OCI-LY7 (cell line): ENCODE results near the gene CBX2. TPM values are rescaled to one million over a fixed set of nuclear protein-coding genes. Genes with fewer than 3 reads are reported as not detected.

Experiments used
- BruUV-seq: library from RNA; stranded (reverse); fragments of 400-500 nt; replicated peaks from 2 replicates; lab custom pipeline; 2021; lab: Mats Ljungman, UMichigan
- CTCF ChIA-PET: fragments of 300-600 bp; sonication (Branson Sonifier 250); formaldehyde crosslinking; loops from one replicate; lab custom pipeline; 2022; ENCODE audit warnings: antibody characterized with exemption; ENCODE audit not compliant: unreplicated experiment; lab: Charles Lee
- POLR2A ChIA-PET: fragments of 300-600 bp; sonication (Branson Sonifier 250); formaldehyde crosslinking; loops from one replicate; lab custom pipeline; 2022; ENCODE audit warnings: antibody characterized with exemption; lab: Charles Lee
- DNase-seq: peaks from one replicate; pipeline ENCODE4 v3.0.0-alpha.2; 2015; ENCODE audit warnings: low spot score
- H2AFZ ChIP-seq: fragments of 200-600 bp; sonication (generic), shearing (Covaris generic); 2 replicates; pipeline ENCODE4 v1.6.1; 2014; ENCODE audit warnings: mild to moderate bottlenecking, antibody characterized with exemption, low read length, moderate library complexity
- H3K27ac ChIP-seq: fragments of 200-600 bp; sonication (generic); 2 replicates; pipeline ENCODE4 v1.5.1; 2014; ENCODE audit warnings: mixed run types, low read depth, mild to moderate bottlenecking, moderate library complexity, low read length, inconsistent platforms; ENCODE audit not compliant: poor library complexity, severe bottlenecking
- H3K36me3 ChIP-seq: fragments of 200-600 bp; sonication (generic); 2 replicates; pipeline ENCODE4 v1.6.1; 2014; ENCODE audit warnings: mild to moderate bottlenecking, antibody characterized with exemption, low read length, moderate library complexity, mixed read lengths; ENCODE audit not compliant: insufficient read depth
- H3K4me1 ChIP-seq: fragments of 200-600 bp; sonication (generic); 2 replicates; pipeline ENCODE4 v1.5.1; 2014; ENCODE audit warnings: mild to moderate bottlenecking, low read length; ENCODE audit not compliant: insufficient read depth, poor library complexity, severe bottlenecking
- H3K4me2 ChIP-seq: fragments of 200-600 bp; sonication (generic); 2 replicates; pipeline ENCODE4 v1.6.1; 2014; ENCODE audit warnings: mild to moderate bottlenecking, low read length
- H3K4me3 ChIP-seq: fragments of 200-600 bp; sonication (generic); 2 replicates; pipeline ENCODE4 v1.5.1; 2014; ENCODE audit warnings: mild to moderate bottlenecking, low read depth, low read length; ENCODE audit not compliant: poor library complexity, severe bottlenecking
- H3K79me2 ChIP-seq: fragments of 200-600 bp; sonication (generic); 2 replicates; pipeline ENCODE4 v1.6.1; 2016; ENCODE audit warnings: low read depth, mild to moderate bottlenecking, low read length, moderate library complexity, mixed read lengths; ENCODE audit not compliant: insufficient read depth
- H3K9me2 ChIP-seq: fragments of 200-600 bp; sonication (generic); 2 replicates; pipeline ENCODE4 v1.6.1; 2016; ENCODE audit warnings: mild to moderate bottlenecking, low read length, mixed read lengths; ENCODE audit not compliant: insufficient read depth
- H3K9me3 ChIP-seq: fragments of 200-600 bp; sonication (generic); 2 replicates; pipeline ENCODE4 v1.6.1; 2014; ENCODE audit warnings: mild to moderate bottlenecking, mixed run types, low read length, mixed read lengths
- H4K20me1 ChIP-seq: fragments of 200-600 bp; sonication (generic); 2 replicates; pipeline ENCODE4 v1.6.1; 2014; ENCODE audit warnings: mild to moderate bottlenecking, antibody characterized with exemption, low read length, moderate library complexity, mixed read lengths; ENCODE audit not compliant: insufficient read depth
- CTCF ChIP-seq: fragments of 200-600 bp; sonication (generic); conservative IDR thresholded peaks from 2 replicates; pipeline ENCODE4 v1.5.1; 2014; ENCODE audit warnings: mild to moderate bottlenecking, antibody characterized with exemption, low read length, moderate library complexity, mixed read lengths
- EZH2phosphoT487 ChIP-seq: fragments of 200-600 bp; sonication (generic); IDR thresholded peaks from 2 replicates; pipeline ENCODE4 v1.6.1; 2018; ENCODE audit warnings: low read depth, borderline replicate concordance, mild to moderate bottlenecking, mixed run types, antibody characterized with exemption, low read length, moderate library complexity, mixed read lengths
- intact Hi-C: fragments of 100-400 bp; cut with micrococcal nuclease; formaldehyde crosslinking; loops from one replicate; pipeline ENCODE4 v1.10.0; 2022; ENCODE audit not compliant: unreplicated experiment
- total RNA-seq, 2 experiments: library from RNA; depleted of rRNA in 1 of 2; stranded (reverse); fragments of >200 nt in 1 of 2; shearing (Covaris generic) in 1 of 2; gene quantifications; 2 replicates each; pipeline ENCODE4 v1.2.3, GENCODE V29; 2014 to 2022

Gene CBX2
- total RNA-seq, 2 experiments from 2014 or later = 27.9 to 29.9 TPM

GRCh38 chr17:79785017-79785899 is 7.3 kb downstream of the CBX2 start:
- BruUV-seq = no TSS peak

DNA sequence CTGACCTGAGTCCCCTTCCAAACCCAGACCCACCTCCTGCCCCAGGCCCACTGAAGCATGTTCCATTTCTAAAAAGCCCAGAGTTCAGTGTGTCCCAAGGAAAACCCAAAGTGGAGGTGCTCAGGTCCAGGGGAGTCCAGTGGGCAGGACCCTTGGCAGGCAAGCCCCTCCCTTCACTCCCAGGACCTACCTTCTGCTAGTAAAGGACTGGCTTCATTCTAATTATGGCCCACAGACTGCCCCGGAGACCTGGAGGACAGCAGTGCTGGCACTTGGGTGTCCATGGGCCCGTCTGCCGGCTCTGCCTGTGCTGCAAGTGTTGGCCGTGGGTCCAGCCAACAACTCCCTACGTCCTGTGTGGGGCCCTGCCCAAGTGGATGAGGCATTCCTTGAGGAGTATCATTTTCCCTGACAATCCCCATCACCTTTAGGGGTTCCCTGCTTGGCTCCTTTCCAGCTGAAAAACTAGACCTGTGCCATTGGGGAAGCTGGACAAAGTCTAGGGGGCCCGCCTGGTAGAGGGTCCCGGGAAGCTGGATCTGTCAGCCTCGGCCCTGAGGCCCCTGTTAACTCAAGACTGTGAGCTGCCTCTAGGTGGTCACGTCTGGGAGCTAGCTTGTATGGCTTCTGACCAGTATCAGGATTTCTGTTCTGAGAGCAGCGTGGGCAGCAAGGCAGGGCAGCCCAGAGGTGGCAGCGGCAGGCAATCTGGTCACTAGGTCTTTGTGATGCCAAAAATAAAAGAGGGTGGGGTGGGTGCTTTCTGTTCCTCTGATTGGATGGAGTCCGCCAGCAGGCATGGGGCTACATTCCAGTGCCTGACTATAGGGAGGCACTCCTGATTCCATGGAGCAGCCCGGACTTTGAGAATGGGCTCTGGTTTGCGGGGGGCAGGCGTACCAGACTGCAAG is 8.2 kb downstream of the CBX2 start:
- Histone ChIP-seq H2AFZ (no peak overlapping the region), H3K9me3 (no peaks in the 10 kb centered on the region), H4K20me1 (no peaks in the 10 kb centered on the region), H3K4me3 (no peak overlapping the region), H3K36me3 (0 out of 2 replicates have a peak, but pooled peaks cover 10% of the 10 kb centered on the region), H3K79me2 (no peaks in the 10 kb centered on the region), H3K4me2 (no peak overlapping the region), H3K4me1 (peaks cover 11% of the 10 kb centered on the region), H3K27ac (no peak overlapping the region), H3K9me2 (no peaks in the 10 kb centered on the region)
- DNase-seq = no peak
- no TSS peak for BruUV-seq
- CTCF ChIA-PET = no interaction called here
- POLR2A ChIA-PET = interaction anchor here (1.4 kb wide), 1 partner anchor 208 kb away, joined by 3 read pairs; no protein-coding TSS in a partner anchor
- intact Hi-C loops = no loop called here
- no peak for TF ChIP-seq CTCF
- no peak for TF ChIP-seq EZH2phosphoT487

More at GRCh38 chr17:79785017-79785899, 7.3 kb downstream of the CBX2 start:
- Histone ChIP-seq H4K20me1 (no peaks in the 10 kb centered on the region), H3K79me2 (no peaks in the 10 kb centered on the region), H3K4me1 (peaks cover 15% of the 10 kb centered on the region), H3K9me2 (no peaks in the 10 kb centered on the region), H3K4me2 (no peak overlapping the region), H3K9me3 (no peaks in the 10 kb centered on the region), H2AFZ (no peak overlapping the region), H3K4me3 (no peak overlapping the region), H3K36me3 (0 out of 2 replicates have a peak, but pooled peaks cover 11% of the 10 kb centered on the region), H3K27ac (no peak overlapping the region)
- TF ChIP-seq EZH2phosphoT487 = no peak
- TF ChIP-seq CTCF = no peak
- DNase-seq = no peak
- ChIA-PET POLR2A (no interaction called here), CTCF (no interaction called here)
- intact Hi-C loops = no loop called here
